Activated CD8-positive, alpha-beta memory T cell treated with anti-CD3 and anti-CD28 coated beads for 24 hours (primary cell): ENCODE results near the gene EDRF1.

Experiments
- DNase-seq: peaks from one replicate; pipeline ENCODE4 v3.0.0-alpha.2; 2020

The EDRF1 gene

GRCh38 chr10:125788156-125789034 is 68.9 kb downstream of the EDRF1 start:
- no peak for DNase-seq

- no peak for DNase-seq
Measured at GRCh38 chr10:125792342-125793300, 73.1 kb downstream of the EDRF1 start.

GRCh38 chr10:125795128-125795527 is 75.6 kb downstream of the EDRF1 start:
- DNase-seq, result no peak

DNA sequence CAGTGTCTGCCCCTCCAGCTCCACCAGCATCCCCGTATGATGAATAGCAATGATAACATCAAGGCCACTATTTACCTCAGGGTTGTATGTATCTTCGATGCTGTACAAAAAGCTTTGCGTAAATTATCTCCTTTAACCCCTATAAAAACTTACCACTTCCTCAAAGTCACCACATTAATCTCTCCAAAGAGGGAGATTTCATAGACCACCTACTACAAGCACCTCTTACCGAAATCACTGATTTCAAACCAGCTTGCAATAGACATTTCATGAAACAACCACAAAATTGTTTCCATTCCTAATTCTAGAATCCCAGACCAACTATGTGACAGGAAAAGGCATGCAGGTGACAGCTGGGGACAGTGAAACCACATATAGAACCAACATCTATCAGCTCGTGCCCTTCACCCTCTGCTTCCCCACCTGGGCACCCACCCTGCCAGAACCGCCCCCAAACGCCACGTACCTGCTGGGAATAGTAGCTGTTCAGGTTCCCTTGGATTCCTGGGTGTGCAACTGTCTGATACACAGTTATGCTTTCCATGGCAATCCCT is 76.2 kb downstream of the EDRF1 start:
- no peak for DNase-seq

GRCh38 chr10:125797424-125797823 is 77.9 kb downstream of the EDRF1 start:
- no peak for DNase-seq

DNA sequence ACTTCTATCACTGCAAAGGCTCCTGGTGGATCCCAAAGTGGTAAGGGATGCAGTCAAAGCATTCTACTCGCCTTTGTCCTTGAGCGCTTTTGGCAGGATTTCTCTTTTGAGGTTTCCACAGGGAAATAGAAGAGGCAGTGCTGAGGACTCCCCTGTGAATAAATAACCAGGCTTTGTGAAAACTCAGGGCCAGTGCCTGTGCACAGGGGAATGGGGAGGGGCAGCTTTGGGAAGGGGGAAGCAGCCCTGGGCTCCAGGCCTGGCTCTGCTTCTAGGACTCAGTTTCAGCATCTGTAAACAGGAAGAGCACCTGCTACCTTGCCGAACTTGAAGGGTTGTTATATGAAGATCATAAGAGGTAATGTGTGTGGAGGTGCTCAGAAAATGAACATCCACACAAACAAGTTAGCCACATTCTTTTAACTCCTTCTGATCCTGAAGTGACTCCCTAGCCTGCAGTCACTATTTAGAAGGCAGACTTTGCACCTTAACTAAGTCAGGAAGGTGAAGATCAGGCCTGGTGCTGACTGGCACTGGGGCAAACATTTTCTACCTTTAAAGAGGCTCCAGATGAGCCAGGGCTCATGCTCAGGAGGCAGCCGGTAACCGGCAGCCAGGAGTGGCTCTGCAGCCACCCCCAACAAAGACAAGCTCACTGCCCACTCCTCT is 78.6 kb downstream of the EDRF1 start:
- DNase-seq, result no peak

DNA sequence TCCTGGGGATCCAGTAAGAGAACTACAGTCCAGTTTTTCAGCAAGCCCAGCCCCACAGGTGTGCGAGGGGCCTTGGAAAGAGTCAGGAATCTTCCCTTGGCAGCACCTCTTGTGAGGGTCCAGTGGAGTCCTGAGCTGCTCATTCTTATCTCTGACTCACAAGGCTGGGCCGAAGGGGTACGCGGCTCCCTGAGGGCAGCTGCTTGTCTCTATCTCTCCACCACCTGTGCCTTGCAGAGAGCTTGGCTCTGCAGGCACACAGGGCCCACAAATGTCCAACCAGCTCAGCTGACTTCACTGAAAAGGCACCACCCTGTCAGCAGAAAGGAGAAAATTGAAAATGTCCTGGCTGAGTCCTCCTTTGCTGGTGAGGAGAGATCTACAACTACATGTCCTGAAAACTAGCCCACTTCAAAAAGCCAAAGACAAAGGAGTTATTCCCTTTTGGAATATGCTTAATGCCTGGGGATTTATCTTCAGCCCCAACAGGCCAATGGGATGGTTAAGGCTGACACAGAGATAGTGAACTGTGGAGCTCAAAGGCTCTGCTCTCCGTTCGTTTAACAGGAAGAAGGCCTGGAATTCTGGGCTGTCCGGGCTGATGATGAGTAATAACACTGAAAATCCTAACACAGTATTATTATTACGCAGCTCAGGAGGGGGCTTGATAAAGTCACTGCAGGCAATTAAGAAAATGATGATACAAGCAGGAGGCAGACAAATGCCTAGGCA is 80.1 kb downstream of the EDRF1 start:
- no peak for DNase-seq

DNA sequence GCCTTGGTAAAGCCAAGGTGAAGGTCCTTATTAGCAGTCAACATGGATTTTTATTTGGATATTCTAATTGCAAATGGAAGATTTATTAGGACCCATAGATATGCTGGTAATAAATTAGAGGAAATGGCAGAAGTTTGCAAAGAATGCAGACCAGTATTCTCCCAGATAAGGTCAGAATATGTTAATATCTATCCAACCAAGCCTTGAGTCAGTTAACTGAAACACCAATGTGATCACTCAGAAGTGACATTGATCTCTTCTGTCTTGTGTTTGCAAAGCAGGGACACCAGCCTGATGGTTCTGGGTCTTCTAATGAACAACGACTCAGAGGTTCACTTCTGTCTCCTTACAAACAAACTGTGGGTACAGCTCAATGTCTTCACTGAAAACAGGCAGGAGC is 82.1 kb downstream of the EDRF1 start:
- no peak for DNase-seq

GRCh38 chr10:125802131-125802530 is 82.6 kb downstream of the EDRF1 start:
- no peak for DNase-seq

DNA sequence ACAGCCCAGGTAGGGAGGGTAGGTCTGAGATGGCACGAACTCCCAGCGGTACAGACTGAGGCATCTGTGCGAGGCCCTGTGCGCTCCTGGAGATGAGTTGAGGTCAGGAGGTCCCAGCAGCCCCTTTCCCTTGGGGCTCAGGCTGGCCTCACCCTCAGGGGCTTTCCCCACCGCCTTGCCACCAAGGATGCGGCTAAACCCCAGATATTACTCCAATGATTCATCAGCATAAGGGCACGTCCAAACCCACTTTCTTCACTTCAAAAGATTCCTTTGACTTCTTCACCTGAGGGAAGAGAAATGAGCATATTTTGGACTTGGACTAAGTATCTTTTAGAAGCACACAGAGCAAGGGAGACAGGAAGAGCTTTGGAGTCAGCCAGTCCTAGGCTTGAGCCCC is 83.2 kb downstream of the EDRF1 start:
- no peak for DNase-seq

DNA sequence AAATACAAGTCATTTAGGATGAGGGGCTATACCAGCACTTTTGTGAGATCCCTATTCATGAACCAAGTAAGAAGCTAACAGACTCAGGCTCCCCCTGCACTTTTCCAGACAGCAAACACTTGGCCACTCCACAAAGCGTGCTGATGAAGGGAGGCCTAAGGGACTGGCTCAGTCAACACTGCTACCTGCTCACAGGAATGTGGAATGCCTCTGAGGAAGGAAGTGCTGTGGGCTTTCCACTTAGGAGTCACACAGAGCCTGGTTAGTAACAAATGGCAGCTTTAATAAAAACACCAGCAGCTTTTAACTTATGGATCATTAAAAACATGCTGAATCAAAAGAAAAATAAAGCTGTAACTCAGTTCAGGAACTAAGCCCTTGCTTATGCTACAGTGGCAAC is 88.5 kb downstream of the EDRF1 start:
- no peak for DNase-seq

DNA sequence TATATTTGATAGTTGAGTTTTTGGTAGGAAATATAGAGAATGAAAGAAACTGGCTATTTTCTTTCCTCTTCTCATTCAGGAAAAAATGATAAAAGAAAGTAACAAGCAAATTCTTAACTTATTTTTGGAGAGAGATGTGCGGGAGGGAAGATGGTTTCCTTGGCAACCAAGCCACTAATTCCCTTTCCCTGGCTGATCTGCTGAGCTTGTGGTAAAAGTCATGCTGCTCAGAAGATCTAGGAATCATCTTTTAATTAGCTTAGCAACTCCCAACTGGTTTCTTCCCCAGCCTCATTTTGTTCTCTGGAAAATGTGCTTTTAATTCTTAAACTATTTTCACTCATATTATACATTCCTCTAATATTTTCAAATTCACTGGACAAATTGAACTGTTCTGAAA is 91.7 kb downstream of the EDRF1 start:
- no peak for DNase-seq

DNA sequence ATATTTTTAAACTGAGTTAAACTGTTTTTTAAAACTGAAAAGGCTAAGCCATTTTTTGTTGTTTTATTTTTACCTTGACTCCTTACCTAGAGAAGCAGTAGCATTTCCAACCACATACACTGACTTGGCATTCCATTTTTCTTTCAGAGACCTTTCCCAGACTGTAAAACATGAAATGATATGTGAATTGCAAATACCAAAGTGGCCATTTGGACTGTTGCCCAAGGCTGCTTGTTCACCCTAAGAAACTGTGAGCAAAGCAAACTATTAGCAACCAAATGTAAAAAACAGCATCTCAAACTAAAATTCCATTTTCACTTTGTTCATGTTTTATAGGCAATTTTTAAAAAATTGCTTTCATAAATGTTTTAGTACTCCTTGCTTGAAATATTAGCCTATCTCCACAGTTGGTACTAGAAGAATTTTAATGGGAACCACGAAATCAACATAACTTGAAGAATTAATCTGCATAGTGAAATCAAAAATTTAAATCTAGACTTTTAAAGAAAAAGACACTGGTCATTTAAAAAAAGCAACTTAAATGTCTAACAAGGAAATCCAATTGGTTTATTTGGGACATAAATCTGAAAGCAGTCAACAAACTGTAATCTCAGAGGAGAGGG is 92.7 kb downstream of the EDRF1 start:
- no peak for DNase-seq
